Endothelial cell of umbilical vein (primary cell): ENCODE results near the gene SERPINB7. TPM values are rescaled to one million over a fixed set of nuclear protein-coding genes. Genes with fewer than 3 reads are reported as not detected.

Source experiments
- BruUV-seq: library from RNA; stranded (reverse); fragments of 400-500 nt; replicated peaks from 2 replicates; lab custom pipeline; 2021; lab: Mats Ljungman, UMichigan
- CTCF ChIA-PET: fragments of 300-600, 350-600 bp; sonication (Branson Sonifier 250); formaldehyde crosslinking; loops from one replicate; lab custom pipeline; 2021; ENCODE audit warnings: antibody characterized with exemption, inconsistent platforms; lab: Charles Lee
- POLR2A ChIA-PET: fragments of 300-600, 350-600 bp; sonication (Branson Sonifier 250); formaldehyde crosslinking; loops from one replicate; lab custom pipeline; 2021; ENCODE audit warnings: antibody characterized with exemption, inconsistent platforms; lab: Charles Lee
- DNase-seq: peaks from one replicate; pipeline ENCODE4 v3.0.0-alpha.2; 2011; ENCODE audit warnings: low read depth, low spot score
- FAIRE-seq: peaks from 2 replicates; lab custom pipeline; 2011; peaks lifted over from hg19 to GRCh38; lab: Jason Lieb, UNC
- H2AFZ ChIP-seq: 2 replicates; pipeline ENCODE4 v1.6.0; 2012; ENCODE audit warnings: low read depth, low read length, control low read depth, inconsistent platforms
- H3K27ac ChIP-seq: 2 replicates; pipeline ENCODE4 v1.5.1; 2011; ENCODE audit warnings: low read depth, mild to moderate bottlenecking, control low read depth, low read length, moderate library complexity; ENCODE audit not compliant: insufficient read depth
- H3K27me3 ChIP-seq, 2 experiments: 2 replicates each; pipeline versions ENCODE4 v1.6.0 to v1.6.1; 2011; ENCODE audit warnings: low read length in 2 of 2, mixed read lengths in 1 of 2; ENCODE audit not compliant: control insufficient read depth in 2 of 2, insufficient read depth in 2 of 2
- H3K36me3 ChIP-seq, 2 experiments: 2 replicates in 1 of 2; 3 replicates in 1 of 2; pipeline ENCODE4 v1.5.1; 2011; ENCODE audit warnings: low read length in 2 of 2, mild to moderate bottlenecking in 1 of 2, moderate library complexity in 1 of 2; ENCODE audit not compliant: control insufficient read depth in 2 of 2, insufficient read depth in 2 of 2; ENCODE audit errors: extremely low read depth in 1 of 2
- H3K4me1 ChIP-seq: 3 replicates; pipeline ENCODE4 v1.5.1; 2011; ENCODE audit warnings: mild to moderate bottlenecking, low read length; ENCODE audit not compliant: control insufficient read depth, insufficient read depth; ENCODE audit errors: extremely low read depth
- H3K4me2 ChIP-seq: 2 replicates; pipeline ENCODE4 v1.6.1; 2011; ENCODE audit warnings: low read length, control low read depth, mixed read lengths; ENCODE audit not compliant: insufficient read depth
- H3K4me3 ChIP-seq, 3 experiments: fragments of 200-600 bp in 1 of 3; sonication (generic), shearing (Covaris generic) in 1 of 3; replicated peaks in 1 of 3; 2 replicates each; pipeline ENCODE4 v1.5.1; 2011 to 2016; ENCODE audit warnings: control low read depth in 3 of 3, low read length in 3 of 3, mild to moderate bottlenecking in 2 of 3, inconsistent platforms in 1 of 3, low read depth in 1 of 3, moderate library complexity in 1 of 3; ENCODE audit not compliant: insufficient read depth in 1 of 3
- H3K79me2 ChIP-seq: 2 replicates; pipeline ENCODE4 v1.6.0; 2012; ENCODE audit warnings: low read length, inconsistent platforms; ENCODE audit not compliant: control insufficient read depth, insufficient read depth
- H3K9ac ChIP-seq: replicated peaks from 2 replicates; pipeline ENCODE3; 2011; ENCODE audit warnings: low read length, control low read depth; ENCODE audit not compliant: insufficient read depth; ENCODE audit errors: extremely low read depth
- H3K9me1 ChIP-seq: replicated peaks from 3 replicates; pipeline ENCODE4 v1.6.0; 2011; ENCODE audit warnings: mild to moderate bottlenecking, low read length; ENCODE audit not compliant: control insufficient read depth, insufficient read depth; ENCODE audit errors: extremely low read depth
- H3K9me3 ChIP-seq: replicated peaks from 2 replicates; pipeline ENCODE4 v1.5.1; 2012; ENCODE audit warnings: low read length, inconsistent platforms; ENCODE audit not compliant: control insufficient read depth, insufficient read depth
- H4K20me1 ChIP-seq: replicated peaks from 2 replicates; pipeline ENCODE3; 2011; ENCODE audit warnings: mild to moderate bottlenecking, low read length; ENCODE audit not compliant: control insufficient read depth, insufficient read depth; ENCODE audit errors: extremely low read depth
- EZH2 ChIP-seq: IDR thresholded peaks from 2 replicates; pipeline ENCODE4 v1.6.1; 2012; ENCODE audit warnings: borderline replicate concordance, low read depth, mild to moderate bottlenecking, moderate library complexity, low read length, inconsistent platforms; ENCODE audit not compliant: severe bottlenecking
- FOS ChIP-seq: IDR thresholded peaks from 2 replicates; pipeline ENCODE4 v1.6.1; 2011; ENCODE audit warnings: mild to moderate bottlenecking, low read length, moderate library complexity, borderline replicate concordance; ENCODE audit not compliant: insufficient read depth
- GATA2 ChIP-seq: IDR thresholded peaks from 2 replicates; pipeline ENCODE4 v1.7.0; 2011; ENCODE audit warnings: low read depth, mild to moderate bottlenecking, moderate library complexity, mixed read lengths, low read length; ENCODE audit not compliant: insufficient read length, insufficient read depth
- JUN ChIP-seq: IDR thresholded peaks from 2 replicates; pipeline ENCODE4 v1.6.1; 2011; ENCODE audit warnings: borderline replicate concordance, low read depth; ENCODE audit not compliant: insufficient read length, insufficient read depth
- MYC ChIP-seq: IDR thresholded peaks from one replicate; pipeline ENCODE4 v1.6.1; 2011; ENCODE audit warnings: mild to moderate bottlenecking, low read depth, low read length
- POLR2A ChIP-seq: IDR thresholded peaks from 2 replicates; pipeline ENCODE4 v1.6.1; 2012; ENCODE audit warnings: low read depth, mild to moderate bottlenecking, control low read depth, low read length
- POLR2AphosphoS5 ChIP-seq: IDR thresholded peaks from 2 replicates; pipeline ENCODE4 v1.6.1; 2012; ENCODE audit warnings: low read depth, mild to moderate bottlenecking, control low read depth, low read length, moderate library complexity; ENCODE audit not compliant: insufficient read depth
- dilution Hi-C: fragments of 300-500 bp; cut with MboI; formaldehyde crosslinking; loops from one replicate; pipeline ENCODE4 v1.15.0; 2019; ENCODE audit warnings: low sequenced_read_pairs; ENCODE audit not compliant: extremely low pct_ligation_motif_present
- intact Hi-C: fragments of 100-400 bp; cut with micrococcal nuclease; formaldehyde crosslinking; loops from one replicate; pipeline ENCODE4 v1.10.0; 2022
- polyA plus RNA-seq, 4 experiments: library from polyadenylated mRNA; depleted of rRNA in 3 of 4; stranded (reverse) in 3 of 4; unstranded in 1 of 4; fragments of >200 nt; gene quantifications; 2 replicates each; pipeline versions ENCODE4 v1.2.1 to v1.2.3, GENCODE V29; 2011 to 2012; ENCODE audit warnings: missing spikeins in 1 of 4
- total RNA-seq: library from RNA; stranded (reverse); gene quantifications from 2 replicates; pipeline ENCODE4 v1.2.3, GENCODE V29; 2021
- TF ChIP-seq, protein P1 (sequence below), 2 donors: IDR thresholded peaks; 1 replicate in 1 of 2; 2 replicates in 1 of 2; pipeline ENCODE4 v1.5.1; 2011; ENCODE audit warnings: low read length in 2 of 2, mild to moderate bottlenecking in 2 of 2, moderate library complexity in 2 of 2, control low read depth in 1 of 2, inconsistent platforms in 1 of 2, low read depth in 1 of 2; ENCODE audit not compliant: insufficient read depth in 1 of 2; ENCODE audit errors: extremely low read depth in 1 of 2
- TF ChIP-seq, protein P2 (sequence below): IDR thresholded peaks from 2 replicates; pipeline ENCODE4 v1.6.1; 2011; ENCODE audit not compliant: insufficient read depth, insufficient read length

Gene SERPINB7
- total and polyA plus RNA-seq, 2 donors (not counting 3 experiments of a cell fraction or from before 2014, with no cell fraction given), result not detected

DNA sequence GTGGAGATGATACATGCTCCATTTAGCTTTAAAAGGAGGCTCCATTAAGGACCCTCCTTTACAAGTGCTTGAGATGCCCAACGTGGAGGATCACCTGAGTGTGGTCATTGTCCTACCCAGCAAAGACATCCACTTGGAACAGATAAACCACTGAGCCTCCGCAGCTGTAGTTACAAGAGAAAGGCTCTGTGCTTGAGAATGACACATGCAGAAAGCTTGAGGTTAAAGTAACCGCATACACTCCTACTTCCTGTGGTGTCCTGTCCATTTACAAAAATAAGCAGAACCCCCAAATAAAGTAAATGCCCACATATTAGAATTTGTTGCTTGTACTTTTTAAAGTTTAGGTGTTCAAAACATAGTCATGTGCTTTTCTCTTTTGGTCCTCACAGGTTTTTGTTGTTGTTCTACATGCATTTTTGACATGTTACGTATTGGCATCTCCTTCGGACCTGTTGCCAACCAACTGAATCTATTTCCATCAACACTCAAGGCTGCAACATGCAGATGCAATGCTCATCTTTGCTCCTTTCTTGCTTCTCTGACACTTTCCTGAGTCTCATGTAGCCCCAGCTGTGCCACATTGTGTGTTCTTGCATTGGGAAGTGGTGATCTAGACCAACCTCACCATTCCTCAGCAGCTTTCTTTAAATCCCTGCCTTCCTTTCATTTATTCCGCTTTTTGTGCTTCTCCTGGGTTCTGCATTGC is 56.0 kb downstream of the SERPINB7 start:
- CTCF ChIA-PET, result interaction anchor here (1.8 kb wide), 1 partner anchor 13 kb away, joined by 10 read pairs; no protein-coding TSS in a partner anchor
- Histone ChIP-seq H3K36me3 (no peaks in the 10 kb centered on the region), H3K9ac (no peak overlapping the region), H3K4me2 (no peak overlapping the region), H3K4me1 (no peaks in the 10 kb centered on the region), H4K20me1 (no peaks in the 10 kb centered on the region), H2AFZ (no peak overlapping the region), H3K9me3 (no peaks in the 10 kb centered on the region), H3K79me2 (no peaks in the 10 kb centered on the region), H3K27ac (no peak overlapping the region), H3K4me3 (no peak overlapping the region), H3K9me1 (no peaks in the 10 kb centered on the region), H3K27me3 (peaks cover 12 to 18% of the 10 kb centered on the region in 2 experiments)
- TF ChIP-seq GATA2 (no peak), EZH2 (no peak), POLR2A (no peak), JUN (no peak), MYC (no peak), FOS (no peak), POLR2AphosphoS5 (no peak)
- TF ChIP-seq, protein P1, sequence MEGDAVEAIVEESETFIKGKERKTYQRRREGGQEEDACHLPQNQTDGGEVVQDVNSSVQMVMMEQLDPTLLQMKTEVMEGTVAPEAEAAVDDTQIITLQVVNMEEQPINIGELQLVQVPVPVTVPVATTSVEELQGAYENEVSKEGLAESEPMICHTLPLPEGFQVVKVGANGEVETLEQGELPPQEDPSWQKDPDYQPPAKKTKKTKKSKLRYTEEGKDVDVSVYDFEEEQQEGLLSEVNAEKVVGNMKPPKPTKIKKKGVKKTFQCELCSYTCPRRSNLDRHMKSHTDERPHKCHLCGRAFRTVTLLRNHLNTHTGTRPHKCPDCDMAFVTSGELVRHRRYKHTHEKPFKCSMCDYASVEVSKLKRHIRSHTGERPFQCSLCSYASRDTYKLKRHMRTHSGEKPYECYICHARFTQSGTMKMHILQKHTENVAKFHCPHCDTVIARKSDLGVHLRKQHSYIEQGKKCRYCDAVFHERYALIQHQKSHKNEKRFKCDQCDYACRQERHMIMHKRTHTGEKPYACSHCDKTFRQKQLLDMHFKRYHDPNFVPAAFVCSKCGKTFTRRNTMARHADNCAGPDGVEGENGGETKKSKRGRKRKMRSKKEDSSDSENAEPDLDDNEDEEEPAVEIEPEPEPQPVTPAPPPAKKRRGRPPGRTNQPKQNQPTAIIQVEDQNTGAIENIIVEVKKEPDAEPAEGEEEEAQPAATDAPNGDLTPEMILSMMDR (IDR thresholded peaks at IDR 0.05; ENCODE audit: extremely low read depth in 1 of 2, insufficient read depth in 1 of 2, low read depth in 1 of 2, low read length in 2 of 2), result no peak
- TF ChIP-seq, protein P2, sequence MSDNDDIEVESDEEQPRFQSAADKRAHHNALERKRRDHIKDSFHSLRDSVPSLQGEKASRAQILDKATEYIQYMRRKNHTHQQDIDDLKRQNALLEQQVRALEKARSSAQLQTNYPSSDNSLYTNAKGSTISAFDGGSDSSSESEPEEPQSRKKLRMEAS, result no peak
- FAIRE-seq (no peak), DNase-seq (no peak)
- BruUV-seq, result no TSS peak
- dilution Hi-C loops, result no loop called here
- intact Hi-C loops, result no loop called here
- POLR2A ChIA-PET, result no interaction called here
